Medulla oblongata (tissue), 1 donor: ENCODE measurements around the gene BCAS3.

Experiments
- DNase-seq: peaks from one replicate; pipeline ENCODE4 v3.0.0-alpha.2; 2015; ENCODE audit errors: extremely low spot score

Gene BCAS3

GRCh38 chr17:61383689-61384201, 706.1 kb downstream of the BCAS3 start:
- DNase-seq = no peak

- DNase-seq = no peak
Measured at GRCh38 chr17:61384354-61384691, 706.7 kb downstream of the BCAS3 start.

- DNase-seq = no peak
Measured at GRCh38 chr17:61384692-61385576, 707.3 kb downstream of the BCAS3 start.

GRCh38 chr17:61385577-61386236, 708.1 kb downstream of the BCAS3 start:
- no peak for DNase-seq

GRCh38 chr17:61386251-61386650, 708.6 kb downstream of the BCAS3 start:
- DNase-seq = no peak

- no peak for DNase-seq
Measured at GRCh38 chr17:61387011-61387410, 709.4 kb downstream of the BCAS3 start.

GRCh38 chr17:61387511-61388305, 710.1 kb downstream of the BCAS3 start:
- no peak for DNase-seq

GRCh38 chr17:61388561-61389356, 711.1 kb downstream of the BCAS3 start:
- DNase-seq = no peak

GRCh38 chr17:61389670-61390478, 712.2 kb downstream of the BCAS3 start:
- peak; percentile 28 for DNase-seq

- DNase-seq = no peak
Measured at GRCh38 chr17:61390479-61390791, 712.8 kb downstream of the BCAS3 start.

GRCh38 chr17:61391595-61392291, 714.1 kb downstream of the BCAS3 start:
- DNase-seq = no peak

- no peak for DNase-seq
Measured at GRCh38 chr17:61392679-61393078, 715.0 kb downstream of the BCAS3 start.

GRCh38 chr17:61393550-61393903, 715.9 kb downstream of the BCAS3 start:
- DNase-seq = no peak

GRCh38 chr17:61393904-61394629, 716.4 kb downstream of the BCAS3 start:
- no peak for DNase-seq

- no peak for DNase-seq
Measured at GRCh38 chr17:61394630-61395408, 717.2 kb downstream of the BCAS3 start.

- DNase-seq = no peak
Measured at GRCh38 chr17:61395409-61395982, 717.8 kb downstream of the BCAS3 start.

- DNase-seq = no peak
Measured at GRCh38 chr17:61395983-61396585, 718.4 kb downstream of the BCAS3 start.

GRCh38 chr17:61396586-61397085, 719.0 kb downstream of the BCAS3 start:
- no peak for DNase-seq
